Measurements from ENCODE around the gene PLEKHA6.

PLEKHA6 gene

GRCh38 chr1:204194080-204194479 is 165.6 kb downstream of the PLEKHA6 start:
- H3K36me3 ChIP-seq (ENCODE audit: low read depth), result no peaks in the 10 kb centered on the region
- H3K9me3 ChIP-seq (ENCODE audit: severe bottlenecking), result no peaks in the 10 kb centered on the region
- H3K27ac ChIP-seq (ENCODE audit: poor library complexity, severe bottlenecking), result no peak overlapping the region
- ATAC-seq (ENCODE audit: low read depth), result no peak
- no peak overlapping the region for H3K4me3 ChIP-seq (ENCODE audit: severe bottlenecking)
- peaks cover 18% of the 10 kb centered on the region for H3K4me1 ChIP-seq (ENCODE audit: insufficient read depth, poor library complexity, severe bottlenecking)
- DNase-seq (ENCODE audit: low spot score), result no peak
- TF ChIP-seq, protein P1, sequence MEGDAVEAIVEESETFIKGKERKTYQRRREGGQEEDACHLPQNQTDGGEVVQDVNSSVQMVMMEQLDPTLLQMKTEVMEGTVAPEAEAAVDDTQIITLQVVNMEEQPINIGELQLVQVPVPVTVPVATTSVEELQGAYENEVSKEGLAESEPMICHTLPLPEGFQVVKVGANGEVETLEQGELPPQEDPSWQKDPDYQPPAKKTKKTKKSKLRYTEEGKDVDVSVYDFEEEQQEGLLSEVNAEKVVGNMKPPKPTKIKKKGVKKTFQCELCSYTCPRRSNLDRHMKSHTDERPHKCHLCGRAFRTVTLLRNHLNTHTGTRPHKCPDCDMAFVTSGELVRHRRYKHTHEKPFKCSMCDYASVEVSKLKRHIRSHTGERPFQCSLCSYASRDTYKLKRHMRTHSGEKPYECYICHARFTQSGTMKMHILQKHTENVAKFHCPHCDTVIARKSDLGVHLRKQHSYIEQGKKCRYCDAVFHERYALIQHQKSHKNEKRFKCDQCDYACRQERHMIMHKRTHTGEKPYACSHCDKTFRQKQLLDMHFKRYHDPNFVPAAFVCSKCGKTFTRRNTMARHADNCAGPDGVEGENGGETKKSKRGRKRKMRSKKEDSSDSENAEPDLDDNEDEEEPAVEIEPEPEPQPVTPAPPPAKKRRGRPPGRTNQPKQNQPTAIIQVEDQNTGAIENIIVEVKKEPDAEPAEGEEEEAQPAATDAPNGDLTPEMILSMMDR (IDR thresholded peaks at IDR 0.05; ENCODE audit: poor library complexity, severe bottlenecking), result no peak
- no peaks in the 10 kb centered on the region for H3K27me3 ChIP-seq (ENCODE audit: insufficient read depth, poor library complexity, severe bottlenecking)

- H3K4me1 ChIP-seq (ENCODE audit: insufficient read depth, poor library complexity, severe bottlenecking), result peaks cover 8% of the 10 kb centered on the region
- ATAC-seq (ENCODE audit: low read depth) (no peak), DNase-seq (ENCODE audit: low spot score) (no peak)
- H3K9me3 ChIP-seq (ENCODE audit: severe bottlenecking), result no peaks in the 10 kb centered on the region
- H3K27ac ChIP-seq (ENCODE audit: poor library complexity, severe bottlenecking), result no peak overlapping the region
- H3K27me3 ChIP-seq (ENCODE audit: insufficient read depth, poor library complexity, severe bottlenecking), result no peaks in the 10 kb centered on the region
- H3K36me3 ChIP-seq (ENCODE audit: low read depth), result no peaks in the 10 kb centered on the region
- TF ChIP-seq, protein P1 (IDR thresholded peaks at IDR 0.05; ENCODE audit: poor library complexity, severe bottlenecking), result no peak
- H3K4me3 ChIP-seq (ENCODE audit: severe bottlenecking), result no peak overlapping the region
Observed at GRCh38 chr1:204192589-204193352, 167.0 kb downstream of the PLEKHA6 start.

DNA sequence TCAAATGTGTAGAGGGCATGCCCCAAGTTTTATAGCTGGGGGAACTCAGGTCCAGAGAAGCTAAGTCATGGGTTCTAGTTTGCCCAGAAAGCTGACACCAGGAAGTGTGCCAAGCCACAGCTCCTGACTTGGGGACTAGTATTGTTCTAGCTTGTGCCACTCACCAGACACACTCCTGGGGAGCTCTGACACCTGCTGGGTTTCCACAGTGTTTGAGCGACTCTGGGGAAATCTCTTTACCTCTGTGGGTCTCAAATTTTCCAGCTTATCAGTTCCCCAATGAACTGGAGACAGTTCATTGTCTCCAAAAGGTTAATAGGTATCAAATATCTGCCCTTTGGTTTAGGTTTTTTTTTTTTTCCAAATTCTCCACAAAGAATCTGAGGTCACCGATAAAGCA is 167.7 kb downstream of the PLEKHA6 start:
- no peaks in the 10 kb centered on the region for H3K36me3 ChIP-seq (ENCODE audit: low read depth)
- H3K9me3 ChIP-seq (ENCODE audit: severe bottlenecking), result no peaks in the 10 kb centered on the region
- no peak for DNase-seq (ENCODE audit: low spot score)
- H3K4me3 ChIP-seq (ENCODE audit: severe bottlenecking), result no peak overlapping the region
- no peak overlapping the region for H3K27ac ChIP-seq (ENCODE audit: poor library complexity, severe bottlenecking)
- H3K4me1 ChIP-seq (ENCODE audit: insufficient read depth, poor library complexity, severe bottlenecking), result peaks cover 8% of the 10 kb centered on the region
- TF ChIP-seq, protein P1 (IDR thresholded peaks at IDR 0.05; ENCODE audit: poor library complexity, severe bottlenecking), result no peak
- H3K27me3 ChIP-seq (ENCODE audit: insufficient read depth, poor library complexity, severe bottlenecking), result no peaks in the 10 kb centered on the region
- ATAC-seq (ENCODE audit: low read depth), result no peak

DNA sequence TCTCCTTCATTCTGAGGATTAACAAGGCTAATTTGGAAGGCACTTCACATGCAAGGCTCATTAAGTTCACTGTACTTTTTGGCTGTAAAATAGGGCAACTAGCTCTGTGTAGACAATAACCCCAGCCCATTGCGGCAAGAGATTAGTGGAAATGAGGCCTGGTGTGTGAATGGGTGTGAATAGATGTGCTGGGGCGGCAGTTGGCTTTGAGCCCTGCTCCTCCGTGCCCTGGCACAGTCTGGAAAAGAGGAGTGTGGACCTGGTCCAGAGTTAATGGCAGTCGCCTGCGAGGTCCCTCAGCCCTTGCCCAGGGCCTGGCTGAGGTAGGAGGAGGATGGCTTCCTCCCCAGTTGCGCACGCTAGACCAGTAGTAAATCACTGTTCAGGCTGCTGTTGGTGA is 168.3 kb downstream of the PLEKHA6 start:
- Histone ChIP-seq H3K27me3 (ENCODE audit: insufficient read depth, poor library complexity, severe bottlenecking) (no peaks in the 10 kb centered on the region), H3K4me1 (ENCODE audit: insufficient read depth, poor library complexity, severe bottlenecking) (peaks cover 8% of the 10 kb centered on the region), H3K36me3 (ENCODE audit: low read depth) (no peaks in the 10 kb centered on the region), H3K4me3 (ENCODE audit: severe bottlenecking) (no peak overlapping the region), H3K9me3 (ENCODE audit: severe bottlenecking) (no peaks in the 10 kb centered on the region), H3K27ac (ENCODE audit: poor library complexity, severe bottlenecking) (no peak overlapping the region)
- TF ChIP-seq, protein P1 (IDR thresholded peaks at IDR 0.05; ENCODE audit: poor library complexity, severe bottlenecking), result no peak
- ATAC-seq (ENCODE audit: low read depth), result no peak
- no peak for DNase-seq (ENCODE audit: low spot score)
